ENCODE results near the gene KCNJ16. TPM values are rescaled to one million over a fixed set of nuclear protein-coding genes. Genes with fewer than 3 reads are reported as not detected.

The KCNJ16 gene
- polyA plus RNA-seq, 1 donor: 12.7 TPM

GRCh38 chr17:70184207-70184606 lies 109.2 kb downstream of the KCNJ16 start:
- Histone ChIP-seq H3K9me3 (ENCODE audit: control insufficient read depth, low read depth, low read length) (no peaks in the 10 kb centered on the region), H3K4me3 (ENCODE audit: low read length) (no peak overlapping the region), H3K27ac (ENCODE audit: low read length) (no peak overlapping the region), H3K36me3 (ENCODE audit: control insufficient read depth, insufficient read depth, low read length) (no peaks in the 10 kb centered on the region), H3K27me3 (ENCODE audit: control insufficient read depth, insufficient read depth, low read length) (no peaks in the 10 kb centered on the region), H3K4me1 (ENCODE audit: control insufficient read depth, insufficient read depth, low read length) (no peaks in the 10 kb centered on the region)
- no peak for DNase-seq

DNA sequence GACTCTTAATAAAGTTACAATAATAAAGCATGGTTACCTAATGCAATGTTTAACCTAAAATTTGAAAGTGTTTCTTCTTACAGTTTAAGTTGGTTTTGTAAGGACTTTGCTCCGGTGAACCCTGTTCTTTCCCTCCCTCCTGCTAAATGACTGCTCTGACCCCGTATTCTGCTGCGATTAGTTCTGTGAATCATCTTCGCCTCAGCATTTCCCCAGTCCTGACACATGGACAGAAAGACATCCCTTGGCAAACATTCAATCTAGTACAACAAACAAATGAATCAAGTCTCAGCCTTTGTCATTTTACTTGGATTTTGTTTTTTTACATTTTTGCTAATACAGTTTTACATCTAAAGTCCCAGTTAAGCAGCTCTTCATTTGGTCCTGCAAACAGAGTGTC lies 109.7 kb downstream of the KCNJ16 start:
- Histone ChIP-seq H3K9me3 (ENCODE audit: control insufficient read depth, low read depth, low read length) (no peaks in the 10 kb centered on the region), H3K27me3 (ENCODE audit: control insufficient read depth, insufficient read depth, low read length) (no peaks in the 10 kb centered on the region), H3K4me3 (ENCODE audit: low read length) (no peak overlapping the region), H3K36me3 (ENCODE audit: control insufficient read depth, insufficient read depth, low read length) (no peaks in the 10 kb centered on the region), H3K4me1 (ENCODE audit: control insufficient read depth, insufficient read depth, low read length) (no peaks in the 10 kb centered on the region), H3K27ac (ENCODE audit: low read length) (no peak overlapping the region)
- WGBS (ENCODE audit: insufficient coverage, low lambda C conversion rate): 43% methylated on average over 2 of the region's 4 CpGs
- DNase-seq: no peak

Other genes with a start within 250 kb of the KCNJ16 start
- 1.4 TPM for gene KCNJ2, start 94.3 kb downstream of the KCNJ16 start, polyA plus RNA-seq